GM12878 (cell line): ENCODE data around the gene STEAP3. TPM values are rescaled to one million over a fixed set of nuclear protein-coding genes. Genes with fewer than 3 reads are reported as not detected.

Experiments used
- ATAC-seq: fragments of 200-7000 bp; cut with Tn5 transposase; 3 replicates; pipeline ENCODE4 v1.9.1; 2020; ENCODE audit warnings: mild to moderate bottlenecking, moderate library complexity
- BruUV-seq: library from RNA; stranded (reverse); fragments of 400-500 nt; replicated peaks from 2 replicates; lab custom pipeline; 2021; lab: Mats Ljungman, UMichigan
- CTCF ChIA-PET: fragments of 300-600 bp; sonication (Branson Sonifier 250); formaldehyde crosslinking; extraction: SDS; loops from one replicate; lab custom pipeline; 2021; ENCODE audit warnings: inconsistent platforms; lab: Yijun Ruan, JAX
- POLR2A ChIA-PET: fragments of 350-600 bp; formaldehyde crosslinking; extraction: SDS; loops from one replicate; lab custom pipeline; 2021; ENCODE audit warnings: inconsistent platforms; lab: Charles Lee
- RAD21 ChIA-PET: fragments of 300-600 bp; sonication (Branson Sonifier 250); formaldehyde crosslinking; loops from one replicate; lab custom pipeline; 2023; ENCODE audit warnings: antibody characterized with exemption; ENCODE audit not compliant: unreplicated experiment; lab: Charles Lee
- SMC1A ChIA-PET: fragments of 300-600 bp; sonication (Branson Sonifier 250); formaldehyde crosslinking; loops from one replicate; lab custom pipeline; 2023; ENCODE audit not compliant: unreplicated experiment, uncharacterized antibody; lab: Charles Lee
- DNase-seq: peaks from one replicate; pipeline ENCODE4 v3.0.0-alpha.2; 2011; ENCODE audit warnings: low read depth, low spot score
- FAIRE-seq: peaks from 3 replicates; lab custom pipeline; 2011; peaks lifted over from hg19 to GRCh38; lab: Jason Lieb, UNC
- H2AFZ ChIP-seq: 2 replicates; pipeline ENCODE4 v1.6.0; 2011; ENCODE audit warnings: low read depth, low read length, control low read depth; ENCODE audit not compliant: control insufficient read depth
- H3K27ac ChIP-seq: 2 replicates; pipeline ENCODE4 v1.5.1; 2011; ENCODE audit warnings: control low read depth; ENCODE audit not compliant: control insufficient read depth, insufficient read depth
- H3K27me3 ChIP-seq, 2 experiments: replicated peaks in 1 of 2; 2 replicates each; pipeline versions ENCODE4 v1.6.0 to v1.6.1; 2011; ENCODE audit warnings: low read length in 1 of 2; ENCODE audit not compliant: control insufficient read depth in 2 of 2, insufficient read depth in 2 of 2
- H3K36me3 ChIP-seq, 2 experiments: 2 replicates each; pipeline ENCODE4 v1.5.1; 2011; ENCODE audit warnings: low read length in 1 of 2; ENCODE audit not compliant: control insufficient read depth in 2 of 2, insufficient read depth in 2 of 2
- H3K4me1 ChIP-seq: 2 replicates; pipeline ENCODE4 v1.6.1; 2011; ENCODE audit warnings: mild to moderate bottlenecking, low read length, moderate library complexity, mixed read lengths; ENCODE audit not compliant: control insufficient read depth, insufficient read depth
- H3K4me2 ChIP-seq: 2 replicates; pipeline ENCODE4 v1.6.0; 2011; ENCODE audit warnings: control low read depth; ENCODE audit not compliant: control insufficient read depth, insufficient read depth
- H3K4me3 ChIP-seq: fragments of 200-600 bp; sonication (generic); 2 replicates; pipeline ENCODE4 v1.5.1; 2016
- H3K79me2 ChIP-seq: 2 replicates; pipeline ENCODE4 v1.6.0; 2011; ENCODE audit warnings: low read length; ENCODE audit not compliant: control insufficient read depth, insufficient read depth
- H3K9ac ChIP-seq: 2 replicates; pipeline ENCODE4 v1.8.0; 2011; ENCODE audit warnings: low read length, control low read depth, mixed read lengths; ENCODE audit not compliant: control insufficient read depth, insufficient read depth
- H3K9me3 ChIP-seq: replicated peaks from 3 replicates; pipeline ENCODE4 v1.5.1; 2011; ENCODE audit warnings: mild to moderate bottlenecking, low read length; ENCODE audit not compliant: control insufficient read depth, insufficient read depth
- H4K20me1 ChIP-seq: 2 replicates; pipeline ENCODE4 v1.6.0; 2011; ENCODE audit not compliant: control insufficient read depth, insufficient read depth
- SPI1 ChIP-seq: IDR thresholded peaks from 2 replicates; pipeline ENCODE4 v1.6.1; 2011; ENCODE audit warnings: low read depth, mild to moderate bottlenecking, low read length, moderate library complexity, borderline replicate concordance; ENCODE audit not compliant: insufficient read depth
- SUZ12 ChIP-seq: fragments of 200-600 bp; sonication (generic); IDR thresholded peaks from one replicate; pipeline ENCODE4 v1.6.1; 2018; ENCODE audit warnings: antibody characterized with exemption, mild to moderate bottlenecking; ENCODE audit not compliant: unreplicated experiment
- TARDBP ChIP-seq: IDR thresholded peaks from 2 replicates; pipeline ENCODE4 v1.6.1; 2016; ENCODE audit warnings: borderline replicate concordance
- WGBS: methylation state at CpG from one replicate; pipeline ENCODE4 v1.1.6; 2016; ENCODE audit warnings: low lambda C conversion rate; ENCODE audit not compliant: insufficient replicate concordance, insufficient coverage; ENCODE audit errors: missing lambda C conversion rate; 5-methylcytosine and 5-hydroxymethylcytosine counted together
- in situ Hi-C: fragments of 300-500 bp; cut with MboI; formaldehyde crosslinking; loops from 9 replicates; pipeline ENCODE4 v1.14.3; 2018; ENCODE audit warnings: mixed read lengths
- intact Hi-C: fragments of 100-400 bp; cut with micrococcal nuclease; formaldehyde crosslinking; loops from one replicate; pipeline ENCODE4 v1.14.2; 2022; ENCODE audit not compliant: unreplicated experiment
- polyA plus RNA-seq, 11 experiments: library from polyadenylated mRNA; depleted of rRNA in 4 of 11; unstranded in 6 of 11; stranded (reverse) in 5 of 11; fragments of >200 nt; fragmentation: Nextera tagmentation in 4 of 11; fragmentation: Illumina TruSeq in 1 of 11; extraction: Ambion mirVana in 4 of 11; extraction: Trizol in 1 of 11; gene quantifications; 1 replicate in 1 of 11; 2 replicates in 10 of 11; pipeline versions ENCODE4 v1.2.1 to v1.2.3, GENCODE V29; 2011 to 2016; ENCODE audit warnings: inconsistent platforms in 2 of 11, missing spikeins in 2 of 11, low read depth in 1 of 11
- total RNA-seq, 4 experiments: library from RNA; depleted of rRNA in 3 of 4; stranded (reverse); fragments of >200 nt in 3 of 4; fragmentation: Illumina TruSeq in 1 of 4; extraction: Trizol in 1 of 4; gene quantifications; 2 replicates each; pipeline versions ENCODE4 v1.2.1 to v1.2.3, GENCODE V29; 2013 to 2021
- TF ChIP-seq, protein P1 (sequence below): fragments of 450-650 bp; IDR thresholded peaks from 2 replicates; pipeline ENCODE4 v1.6.1; 2017; ENCODE audit warnings: mild to moderate bottlenecking, moderate library complexity
- TF ChIP-seq, protein P2 (sequence below): IDR thresholded peaks from 2 replicates; pipeline ENCODE4 v1.6.1; 2012; ENCODE audit warnings: mild to moderate bottlenecking, low read depth, low read length
- TF ChIP-seq, protein P3 (sequence below): fragments of 450-650 bp; IDR thresholded peaks from 2 replicates; pipeline ENCODE4 v1.6.1; 2017; ENCODE audit warnings: mild to moderate bottlenecking, low read depth, inconsistent platforms; ENCODE audit not compliant: poor library complexity, severe bottlenecking

The STEAP3 gene
- total and polyA plus RNA-seq, 10 of the 15 experiments (the other 5 are each of a cell fraction or from before 2014, with no cell fraction given) = 0.42 to 8.3 (median 4.8) TPM

DNA sequence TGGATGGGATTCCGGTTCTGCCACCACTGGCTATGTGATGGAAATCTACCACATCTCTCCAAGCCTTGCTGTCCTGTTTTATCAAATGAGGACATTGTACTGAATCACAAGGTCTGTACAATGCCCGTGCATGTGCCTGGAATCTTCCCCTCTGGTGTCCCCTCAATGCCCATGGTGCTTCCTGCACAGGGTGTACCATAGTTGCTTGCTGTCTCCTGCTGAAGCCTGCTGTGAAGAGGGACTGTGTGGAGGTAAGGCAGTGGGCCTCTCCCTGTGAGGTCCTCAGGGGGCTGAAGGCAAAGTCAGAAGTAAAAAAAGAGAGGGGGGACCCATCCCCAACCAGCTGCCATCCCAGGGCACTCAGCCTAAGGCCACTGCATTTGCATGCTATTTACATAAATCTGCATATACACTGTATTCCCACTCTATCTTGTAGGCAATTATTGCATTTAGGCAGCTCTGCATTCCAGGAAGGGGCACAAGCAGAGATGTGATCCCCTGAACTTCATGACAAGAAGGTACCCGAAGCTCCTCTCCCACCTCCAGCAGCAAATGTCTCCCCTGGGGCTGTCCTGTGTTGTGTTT lies 9.1 kb upstream of the STEAP3 start (continued):
- TF ChIP-seq, protein P1, sequence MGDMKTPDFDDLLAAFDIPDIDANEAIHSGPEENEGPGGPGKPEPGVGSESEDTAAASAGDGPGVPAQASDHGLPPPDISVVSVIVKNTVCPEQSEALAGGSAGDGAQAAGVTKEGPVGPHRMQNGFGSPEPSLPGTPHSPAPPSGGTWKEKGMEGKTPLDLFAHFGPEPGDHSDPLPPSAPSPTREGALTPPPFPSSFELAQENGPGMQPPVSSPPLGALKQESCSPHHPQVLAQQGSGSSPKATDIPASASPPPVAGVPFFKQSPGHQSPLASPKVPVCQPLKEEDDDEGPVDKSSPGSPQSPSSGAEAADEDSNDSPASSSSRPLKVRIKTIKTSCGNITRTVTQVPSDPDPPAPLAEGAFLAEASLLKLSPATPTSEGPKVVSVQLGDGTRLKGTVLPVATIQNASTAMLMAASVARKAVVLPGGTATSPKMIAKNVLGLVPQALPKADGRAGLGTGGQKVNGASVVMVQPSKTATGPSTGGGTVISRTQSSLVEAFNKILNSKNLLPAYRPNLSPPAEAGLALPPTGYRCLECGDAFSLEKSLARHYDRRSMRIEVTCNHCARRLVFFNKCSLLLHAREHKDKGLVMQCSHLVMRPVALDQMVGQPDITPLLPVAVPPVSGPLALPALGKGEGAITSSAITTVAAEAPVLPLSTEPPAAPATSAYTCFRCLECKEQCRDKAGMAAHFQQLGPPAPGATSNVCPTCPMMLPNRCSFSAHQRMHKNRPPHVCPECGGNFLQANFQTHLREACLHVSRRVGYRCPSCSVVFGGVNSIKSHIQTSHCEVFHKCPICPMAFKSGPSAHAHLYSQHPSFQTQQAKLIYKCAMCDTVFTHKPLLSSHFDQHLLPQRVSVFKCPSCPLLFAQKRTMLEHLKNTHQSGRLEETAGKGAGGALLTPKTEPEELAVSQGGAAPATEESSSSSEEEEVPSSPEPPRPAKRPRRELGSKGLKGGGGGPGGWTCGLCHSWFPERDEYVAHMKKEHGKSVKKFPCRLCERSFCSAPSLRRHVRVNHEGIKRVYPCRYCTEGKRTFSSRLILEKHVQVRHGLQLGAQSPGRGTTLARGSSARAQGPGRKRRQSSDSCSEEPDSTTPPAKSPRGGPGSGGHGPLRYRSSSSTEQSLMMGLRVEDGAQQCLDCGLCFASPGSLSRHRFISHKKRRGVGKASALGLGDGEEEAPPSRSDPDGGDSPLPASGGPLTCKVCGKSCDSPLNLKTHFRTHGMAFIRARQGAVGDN = no peak

DNA sequence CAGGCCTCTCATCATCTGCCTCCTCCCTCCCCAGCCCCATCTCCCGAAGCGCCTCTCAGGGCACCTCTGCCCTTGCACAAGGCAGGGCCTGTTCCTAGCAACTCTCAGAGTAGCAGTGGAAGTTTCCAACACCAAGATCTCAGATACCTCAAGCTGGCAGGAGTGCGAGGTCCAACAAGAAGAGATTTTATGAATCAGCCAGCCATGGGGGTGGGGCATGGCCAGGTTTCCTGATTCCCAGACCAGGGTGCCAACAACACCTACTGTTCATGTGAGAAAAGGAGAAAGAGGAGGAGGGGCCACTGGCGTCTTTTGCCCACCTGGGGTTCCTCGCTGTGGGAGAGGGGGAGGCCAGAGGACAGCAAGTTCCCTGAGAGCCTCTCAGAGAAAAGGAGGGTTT lies 6.6 kb upstream of the STEAP3 start:
- no peak for ATAC-seq
- in situ Hi-C loops = no loop called here
- POLR2A ChIA-PET = no interaction called here

More for the DNA sequence above, 6.6 kb upstream of the STEAP3 start:
- H3K9ac ChIP-seq = no peak overlapping the region
- H2AFZ ChIP-seq = no peak overlapping the region
- H3K4me2 ChIP-seq = no peak overlapping the region
- intact Hi-C loops = no loop called here
- no peak overlapping the region for H3K27ac ChIP-seq
- ChIA-PET SMC1A (no interaction called here), CTCF (no interaction called here), RAD21 (no interaction called here)
- no peaks in the 10 kb centered on the region for H3K36me3 ChIP-seq
- no peaks in the 10 kb centered on the region for H3K9me3 ChIP-seq
- H3K4me1 ChIP-seq = peaks cover 5% of the 10 kb centered on the region
- DNase-seq = no peak
- BruUV-seq = no TSS peak
- no peaks in the 10 kb centered on the region for H3K79me2 ChIP-seq
- no peaks in the 10 kb centered on the region for H4K20me1 ChIP-seq
- no peak for FAIRE-seq
- no peaks in the 10 kb centered on the region; a peak in 1 of 4 replicates for H3K27me3 ChIP-seq
- H3K4me3 ChIP-seq = no peak overlapping the region
- WGBS = 59% methylated on average over 5 of the region's 5 CpGs
- no peak for TF ChIP-seq TARDBP
- no peak for TF ChIP-seq SUZ12
- TF ChIP-seq, protein P2, sequence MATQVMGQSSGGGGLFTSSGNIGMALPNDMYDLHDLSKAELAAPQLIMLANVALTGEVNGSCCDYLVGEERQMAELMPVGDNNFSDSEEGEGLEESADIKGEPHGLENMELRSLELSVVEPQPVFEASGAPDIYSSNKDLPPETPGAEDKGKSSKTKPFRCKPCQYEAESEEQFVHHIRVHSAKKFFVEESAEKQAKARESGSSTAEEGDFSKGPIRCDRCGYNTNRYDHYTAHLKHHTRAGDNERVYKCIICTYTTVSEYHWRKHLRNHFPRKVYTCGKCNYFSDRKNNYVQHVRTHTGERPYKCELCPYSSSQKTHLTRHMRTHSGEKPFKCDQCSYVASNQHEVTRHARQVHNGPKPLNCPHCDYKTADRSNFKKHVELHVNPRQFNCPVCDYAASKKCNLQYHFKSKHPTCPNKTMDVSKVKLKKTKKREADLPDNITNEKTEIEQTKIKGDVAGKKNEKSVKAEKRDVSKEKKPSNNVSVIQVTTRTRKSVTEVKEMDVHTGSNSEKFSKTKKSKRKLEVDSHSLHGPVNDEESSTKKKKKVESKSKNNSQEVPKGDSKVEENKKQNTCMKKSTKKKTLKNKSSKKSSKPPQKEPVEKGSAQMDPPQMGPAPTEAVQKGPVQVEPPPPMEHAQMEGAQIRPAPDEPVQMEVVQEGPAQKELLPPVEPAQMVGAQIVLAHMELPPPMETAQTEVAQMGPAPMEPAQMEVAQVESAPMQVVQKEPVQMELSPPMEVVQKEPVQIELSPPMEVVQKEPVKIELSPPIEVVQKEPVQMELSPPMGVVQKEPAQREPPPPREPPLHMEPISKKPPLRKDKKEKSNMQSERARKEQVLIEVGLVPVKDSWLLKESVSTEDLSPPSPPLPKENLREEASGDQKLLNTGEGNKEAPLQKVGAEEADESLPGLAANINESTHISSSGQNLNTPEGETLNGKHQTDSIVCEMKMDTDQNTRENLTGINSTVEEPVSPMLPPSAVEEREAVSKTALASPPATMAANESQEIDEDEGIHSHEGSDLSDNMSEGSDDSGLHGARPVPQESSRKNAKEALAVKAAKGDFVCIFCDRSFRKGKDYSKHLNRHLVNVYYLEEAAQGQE = no peak
- TF ChIP-seq, protein P3, sequence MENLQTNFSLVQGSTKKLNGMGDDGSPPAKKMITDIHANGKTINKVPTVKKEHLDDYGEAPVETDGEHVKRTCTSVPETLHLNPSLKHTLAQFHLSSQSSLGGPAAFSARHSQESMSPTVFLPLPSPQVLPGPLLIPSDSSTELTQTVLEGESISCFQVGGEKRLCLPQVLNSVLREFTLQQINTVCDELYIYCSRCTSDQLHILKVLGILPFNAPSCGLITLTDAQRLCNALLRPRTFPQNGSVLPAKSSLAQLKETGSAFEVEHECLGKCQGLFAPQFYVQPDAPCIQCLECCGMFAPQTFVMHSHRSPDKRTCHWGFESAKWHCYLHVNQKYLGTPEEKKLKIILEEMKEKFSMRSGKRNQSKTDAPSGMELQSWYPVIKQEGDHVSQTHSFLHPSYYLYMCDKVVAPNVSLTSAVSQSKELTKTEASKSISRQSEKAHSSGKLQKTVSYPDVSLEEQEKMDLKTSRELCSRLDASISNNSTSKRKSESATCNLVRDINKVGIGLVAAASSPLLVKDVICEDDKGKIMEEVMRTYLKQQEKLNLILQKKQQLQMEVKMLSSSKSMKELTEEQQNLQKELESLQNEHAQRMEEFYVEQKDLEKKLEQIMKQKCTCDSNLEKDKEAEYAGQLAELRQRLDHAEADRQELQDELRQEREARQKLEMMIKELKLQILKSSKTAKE = no peak
- no peak for TF ChIP-seq SPI1
